Activated naive CD4-positive, alpha-beta T cell treated with anti-CD3 and anti-CD28 coated beads for 36 hours (primary cell): ENCODE results near the gene A3GALT2. TPM values are rescaled to one million over a fixed set of nuclear protein-coding genes. Genes with fewer than 3 reads are reported as not detected.

Experiments
- CTCF ChIA-PET: fragments of 350-600 bp; sonication (Branson Sonifier 250); formaldehyde crosslinking; loops from one replicate; lab custom pipeline; 2021; ENCODE audit warnings: antibody characterized with exemption; lab: Charles Lee
- DNase-seq: peaks from one replicate; pipeline ENCODE4 v3.0.0-alpha.2; 2020
- H3K27ac Mint-ChIP-seq: one replicate; pipeline ENCODE4 v1.8.0; 2021; ENCODE audit warnings: mild to moderate bottlenecking, mixed read lengths
- H3K27me3 Mint-ChIP-seq: one replicate; pipeline ENCODE4 v1.8.0; 2021; ENCODE audit warnings: low read depth, mixed read lengths
- H3K36me3 Mint-ChIP-seq: one replicate; pipeline ENCODE4 v1.8.0; 2021; ENCODE audit warnings: low read depth, mixed read lengths
- H3K4me1 Mint-ChIP-seq: one replicate; pipeline ENCODE4 v1.8.0; 2021; ENCODE audit warnings: low read depth, mixed read lengths
- H3K4me3 Mint-ChIP-seq: one replicate; pipeline ENCODE4 v1.8.0; 2021; ENCODE audit warnings: mild to moderate bottlenecking, moderate library complexity, mixed read lengths
- H3K9me3 Mint-ChIP-seq: one replicate; pipeline ENCODE4 v1.8.0; 2021; ENCODE audit warnings: mixed read lengths
- intact Hi-C: fragments of 100-400 bp; cut with micrococcal nuclease; formaldehyde crosslinking; loops from one replicate; pipeline ENCODE4 v1.15.1; 2023
- total RNA-seq, 2 experiments: library from RNA; stranded (reverse); gene quantifications; one replicate each; pipeline ENCODE4 v1.2.3, GENCODE V29; 2021

The A3GALT2 gene
- total RNA-seq, 2 experiments from 2014 or later = not detected

GRCh38 chr1:33276573-33277298 is 44.2 kb downstream of the A3GALT2 start:
- Mint-ChIP-seq H3K36me3 (peaks cover 10% of the 10 kb centered on the region), H3K4me1 (peaks cover 18% of the 10 kb centered on the region), H3K27ac (no peak overlapping the region), H3K9me3 (no peaks in the 10 kb centered on the region), H3K4me3 (no peak overlapping the region), H3K27me3 (no peaks in the 10 kb centered on the region)
- no peak for DNase-seq
- CTCF ChIA-PET = interaction anchor here (2.4 kb wide), 1 partner anchor 19 kb away, joined by 6 read pairs; no protein-coding TSS in a partner anchor
- intact Hi-C loops = no loop called here

GRCh38 chr1:33275706-33276572 is 45.0 kb downstream of the A3GALT2 start:
- H3K27me3 Mint-ChIP-seq = no peaks in the 10 kb centered on the region
- intact Hi-C loops = no loop called here
- peaks cover 7% of the 10 kb centered on the region for H3K36me3 Mint-ChIP-seq
- CTCF ChIA-PET = no interaction called here
- no peak overlapping the region for H3K4me3 Mint-ChIP-seq
- no peak overlapping the region for H3K27ac Mint-ChIP-seq
- H3K4me1 Mint-ChIP-seq = peaks cover 21% of the 10 kb centered on the region
- no peak for DNase-seq
- no peaks in the 10 kb centered on the region for H3K9me3 Mint-ChIP-seq

GRCh38 chr1:33275195-33275594 is 45.7 kb downstream of the A3GALT2 start:
- intact Hi-C loops = no loop called here
- no peak overlapping the region for H3K27ac Mint-ChIP-seq
- CTCF ChIA-PET = no interaction called here
- no peak overlapping the region for H3K4me3 Mint-ChIP-seq
- peaks cover 23% of the 10 kb centered on the region for H3K4me1 Mint-ChIP-seq
- peaks cover 7% of the 10 kb centered on the region for H3K36me3 Mint-ChIP-seq
- no peaks in the 10 kb centered on the region for H3K9me3 Mint-ChIP-seq
- DNase-seq = no peak
- H3K27me3 Mint-ChIP-seq = no peaks in the 10 kb centered on the region

- H3K27ac Mint-ChIP-seq = no peak overlapping the region
- H3K9me3 Mint-ChIP-seq = no peaks in the 10 kb centered on the region
- peaks cover 1% of the 10 kb centered on the region for H3K36me3 Mint-ChIP-seq
- CTCF ChIA-PET = interaction anchor here (3.1 kb wide), 1 partner anchor 21 kb away, joined by 10 read pairs; no protein-coding TSS in a partner anchor
- peaks cover 23% of the 10 kb centered on the region for H3K4me1 Mint-ChIP-seq
- no peak for DNase-seq
- intact Hi-C loops = no loop called here
- no peak overlapping the region for H3K4me3 Mint-ChIP-seq
- H3K27me3 Mint-ChIP-seq = no peaks in the 10 kb centered on the region
Measured at GRCh38 chr1:33274446-33274845, 46.5 kb downstream of the A3GALT2 start.

GRCh38 chr1:33273961-33274371 is 46.9 kb downstream of the A3GALT2 start:
- DNase-seq = no peak
- Mint-ChIP-seq H3K9me3 (no peaks in the 10 kb centered on the region), H3K4me1 (peaks cover 24% of the 10 kb centered on the region), H3K27me3 (no peaks in the 10 kb centered on the region), H3K36me3 (peaks cover 1% of the 10 kb centered on the region), H3K27ac (no peak overlapping the region), H3K4me3 (no peak overlapping the region)
- CTCF ChIA-PET = interaction anchor here (3.1 kb wide), 1 partner anchor 21 kb away, joined by 10 read pairs; no protein-coding TSS in a partner anchor
- intact Hi-C loops = no loop called here

GRCh38 chr1:33273406-33273805 is 47.5 kb downstream of the A3GALT2 start:
- Mint-ChIP-seq H3K36me3 (peaks cover 1% of the 10 kb centered on the region), H3K4me1 (peaks cover 25% of the 10 kb centered on the region), H3K4me3 (no peak overlapping the region), H3K9me3 (no peaks in the 10 kb centered on the region), H3K27ac (no peak overlapping the region), H3K27me3 (no peaks in the 10 kb centered on the region)
- CTCF ChIA-PET = interaction anchor here (1.2 to 3.1 kb wide), 2 partner anchors 22 to 136 kb away, joined by 3 to 10 read pairs; no protein-coding TSS in a partner anchor
- no peak for DNase-seq
- intact Hi-C loops = no loop called here

- DNase-seq = no peak
- H3K36me3 Mint-ChIP-seq = peaks cover 1% of the 10 kb centered on the region
- no peaks in the 10 kb centered on the region for H3K27me3 Mint-ChIP-seq
- H3K4me1 Mint-ChIP-seq = peaks cover 26% of the 10 kb centered on the region
- H3K9me3 Mint-ChIP-seq = no peaks in the 10 kb centered on the region
- no peak overlapping the region for H3K4me3 Mint-ChIP-seq
- no peak overlapping the region for H3K27ac Mint-ChIP-seq
- CTCF ChIA-PET = interaction anchor here (1.2 to 3.1 kb wide), 2 partner anchors 22 to 135 kb away, joined by 3 to 10 read pairs; no protein-coding TSS in a partner anchor
- intact Hi-C loops = no loop called here
Measured at GRCh38 chr1:33272930-33273329, 48.0 kb downstream of the A3GALT2 start.

- peaks cover 26% of the 10 kb centered on the region for H3K4me1 Mint-ChIP-seq
- peaks cover 1% of the 10 kb centered on the region for H3K36me3 Mint-ChIP-seq
- DNase-seq = no peak
- intact Hi-C loops = no loop called here
- no peaks in the 10 kb centered on the region for H3K27me3 Mint-ChIP-seq
- no peak overlapping the region for H3K4me3 Mint-ChIP-seq
- no peak overlapping the region for H3K27ac Mint-ChIP-seq
- no peaks in the 10 kb centered on the region for H3K9me3 Mint-ChIP-seq
- CTCF ChIA-PET = interaction anchor here (0.7 to 3.1 kb wide), 3 partner anchors 10 to 135 kb away, joined by 3 to 10 read pairs (median 3); no protein-coding TSS in a partner anchor
Measured at GRCh38 chr1:33272509-33272908, 48.4 kb downstream of the A3GALT2 start.

GRCh38 chr1:33271666-33272505 is 49.0 kb downstream of the A3GALT2 start:
- no peak overlapping the region for H3K27ac Mint-ChIP-seq
- no peaks in the 10 kb centered on the region for H3K9me3 Mint-ChIP-seq
- DNase-seq = no peak
- intact Hi-C loops = no loop called here
- H3K4me3 Mint-ChIP-seq = no peak overlapping the region
- CTCF ChIA-PET = interaction anchor here (0.7 to 3.1 kb wide), 2 partner anchors 10 to 23 kb away, joined by 3 to 10 read pairs; no protein-coding TSS in a partner anchor
- no peaks in the 10 kb centered on the region for H3K27me3 Mint-ChIP-seq
- H3K36me3 Mint-ChIP-seq = peaks cover 1% of the 10 kb centered on the region
- H3K4me1 Mint-ChIP-seq = peaks cover 26% of the 10 kb centered on the region

- no peak for DNase-seq
- Mint-ChIP-seq H3K27ac (no peak overlapping the region), H3K4me1 (peaks cover 26% of the 10 kb centered on the region), H3K36me3 (no peaks in the 10 kb centered on the region), H3K27me3 (no peaks in the 10 kb centered on the region), H3K4me3 (no peak overlapping the region), H3K9me3 (no peaks in the 10 kb centered on the region)
- CTCF ChIA-PET = interaction anchor here (1.4 kb wide), 1 partner anchor 27 kb away, joined by 4 read pairs; no protein-coding TSS in a partner anchor
- intact Hi-C loops = no loop called here
Measured at GRCh38 chr1:33270808-33271465, 50.0 kb downstream of the A3GALT2 start.

- Mint-ChIP-seq H3K27ac (no peak overlapping the region), H3K4me1 (peaks cover 26% of the 10 kb centered on the region), H3K4me3 (no peak overlapping the region), H3K36me3 (no peaks in the 10 kb centered on the region), H3K27me3 (no peaks in the 10 kb centered on the region), H3K9me3 (no peaks in the 10 kb centered on the region)
- CTCF ChIA-PET = interaction anchor here (0.6 to 1.4 kb wide), 2 partner anchors 28 to 141 kb away, joined by 4 to 5 read pairs; no protein-coding TSS in a partner anchor
- no peak for DNase-seq
- intact Hi-C loops = no loop called here
Measured at GRCh38 chr1:33270379-33270778, 50.5 kb downstream of the A3GALT2 start.
